ENCODE measurements around the gene HEATR5B.

The HEATR5B gene

GRCh38 chr2:37083873-37084794 is at the start of gene HEATR5B, which contains the start of gene GPATCH11:
Gene HEATR5B (minus strand): TSS chr2:37084372. CDS start chr2:37083414, 958 bp downstream.
Gene GPATCH11 (plus strand): TSS chr2:37084518. CDS start chr2:37088382, 3,864 bp downstream.
- peak; percentile 98 to 99 for DNase-seq

GRCh38 chr2:37132914-37133313 is 48.7 kb upstream of the HEATR5B start:
- DNase-seq: no peak

- DNase-seq: no peak
Observed at GRCh38 chr2:37125416-37125815, 41.2 kb upstream of the HEATR5B start.

- no peak for DNase-seq
Observed at GRCh38 chr2:37119157-37119556, 35.0 kb upstream of the HEATR5B start.

- no peak for DNase-seq
Observed at GRCh38 chr2:37117566-37117965, 33.4 kb upstream of the HEATR5B start.

GRCh38 chr2:37111958-37112357 is 27.8 kb upstream of the HEATR5B start:
- no peak for DNase-seq

- no peak for DNase-seq
Observed at GRCh38 chr2:37110306-37111212, 26.4 kb upstream of the HEATR5B start.

GRCh38 chr2:37109523-37109922 is 25.4 kb upstream of the HEATR5B start:
- DNase-seq: no peak

- DNase-seq: no peak
Observed at GRCh38 chr2:37105150-37105549, 21.0 kb upstream of the HEATR5B start.

- DNase-seq: no peak
Observed at GRCh38 chr2:37104178-37104577, 20.0 kb upstream of the HEATR5B start.

GRCh38 chr2:37102588-37102987 is 18.4 kb upstream of the HEATR5B start:
- no peak for DNase-seq

GRCh38 chr2:37100054-37100453 is 15.9 kb upstream of the HEATR5B start:
- DNase-seq: no peak

GRCh38 chr2:37098416-37099118 is 14.4 kb upstream of the HEATR5B start:
- no peak for DNase-seq

- DNase-seq: no peak
Observed at GRCh38 chr2:37096568-37096967, 12.4 kb upstream of the HEATR5B start.

GRCh38 chr2:37091873-37092272 is 7.7 kb upstream of the HEATR5B start:
- DNase-seq: no peak

GRCh38 chr2:37090019-37090477 is 5.9 kb upstream of the HEATR5B start:
- no peak for DNase-seq

- no peak for DNase-seq
Observed at GRCh38 chr2:37085731-37086147, 1.6 kb upstream of the HEATR5B start.

- DNase-seq: no peak
Observed at GRCh38 chr2:37084797-37085196, 625 bp upstream of the HEATR5B start.

GRCh38 chr2:37080689-37081088 is 3.5 kb downstream of the HEATR5B start:
- no peak for DNase-seq

GRCh38 chr2:37080266-37080665 is 3.9 kb downstream of the HEATR5B start:
- DNase-seq: no peak

- no peak for DNase-seq
Observed at GRCh38 chr2:37070931-37071330, 13.2 kb downstream of the HEATR5B start.

GRCh38 chr2:37068686-37069085 is 15.5 kb downstream of the HEATR5B start:
- no peak for DNase-seq

- no peak for DNase-seq
Observed at GRCh38 chr2:37061776-37062175, 22.4 kb downstream of the HEATR5B start.
